HepG2 (cell line): ENCODE results near the gene UST. TPM values are rescaled to one million over a fixed set of nuclear protein-coding genes. Genes with fewer than 3 reads are reported as not detected.

ENCODE experiments used
- GLMP ChIP-seq: sonication (generic); formaldehyde crosslinking; IDR thresholded peaks from 2 replicates; pipeline ENCODE4 v1.9.0; 2021; ENCODE audit warnings: missing genetic modification reagents, mild to moderate bottlenecking, borderline replicate concordance
- HOXA5 ChIP-seq: sonication (generic); formaldehyde crosslinking; IDR thresholded peaks from 2 replicates; pipeline ENCODE4 v1.4.0; 2020; ENCODE audit warnings: missing genetic modification reagents
- SMARCE1 ChIP-seq: fragments of 450-650 bp; IDR thresholded peaks from 2 replicates; pipeline ENCODE4 v1.6.1; 2017; ENCODE audit warnings: borderline replicate concordance
- STAT5B ChIP-seq: sonication (generic); formaldehyde crosslinking; IDR thresholded peaks from 2 replicates; pipeline ENCODE4 v1.4.0; 2020; ENCODE audit warnings: missing genetic modification reagents
- ZNF20 ChIP-seq: sonication (generic); formaldehyde crosslinking; IDR thresholded peaks from 2 replicates; pipeline ENCODE4 v1.4.0; 2020; ENCODE audit warnings: mild to moderate bottlenecking, moderate library complexity, missing genetic modification reagents
- ZNF276 ChIP-seq: sonication (generic); formaldehyde crosslinking; IDR thresholded peaks from 2 replicates; pipeline ENCODE4 v1.4.0; 2020; ENCODE audit warnings: mild to moderate bottlenecking, low read depth, missing genetic modification reagents
- ZNF430 ChIP-seq: sonication (generic); formaldehyde crosslinking; IDR thresholded peaks from 2 replicates; pipeline ENCODE4 v1.9.0; 2021; ENCODE audit warnings: mild to moderate bottlenecking, missing genetic modification reagents
- ZNF629 ChIP-seq: sonication (generic); formaldehyde crosslinking; conservative IDR thresholded peaks from 2 replicates; pipeline ENCODE4 v1.5.0; 2020; ENCODE audit warnings: missing genetic modification reagents
- ZNF749 ChIP-seq: sonication (generic); formaldehyde crosslinking; IDR thresholded peaks from 2 replicates; pipeline ENCODE4 v1.8.0; 2022; ENCODE audit warnings: mild to moderate bottlenecking, missing genetic modification reagents, moderate library complexity, borderline replicate concordance
- polyA plus RNA-seq, 8 experiments: library from polyadenylated mRNA; depleted of rRNA in 3 of 8; stranded (reverse) in 7 of 8; unstranded in 1 of 8; fragments of >200 nt; fragmentation: Illumina TruSeq in 4 of 8; extraction: Trizol in 4 of 8; gene quantifications; 2 replicates each; pipeline versions ENCODE4 v1.2.1 to v1.2.3, GENCODE V29; 2011 to 2016; ENCODE audit warnings: low read depth in 4 of 8, missing spikeins in 1 of 8, mixed read lengths in 1 of 8; ENCODE audit not compliant: insufficient read depth in 1 of 8
- total RNA-seq, 5 experiments: library from RNA; depleted of rRNA; stranded (reverse); fragments of >200 nt; fragmentation: Illumina TruSeq; extraction: Trizol; gene quantifications; 2 replicates each; pipeline ENCODE4 v1.2.3, GENCODE V29; 2016; ENCODE audit warnings: low read depth in 1 of 5
- TF ChIP-seq, protein P1 (sequence below): sonication (generic); formaldehyde crosslinking; IDR thresholded peaks from 2 replicates; pipeline ENCODE4 v1.8.1; 2023; ENCODE audit warnings: mild to moderate bottlenecking, moderate library complexity, missing genetic modification reagents
- TF ChIP-seq, protein P2 (sequence below): sonication (generic); formaldehyde crosslinking; IDR thresholded peaks from 2 replicates; pipeline ENCODE4 v1.4.0; 2020; ENCODE audit warnings: missing genetic modification reagents
- TF ChIP-seq, protein P3 (sequence below), 2 experiments: IDR thresholded peaks; 2 replicates each; pipeline ENCODE4 v1.6.1; 2011 to 2012; ENCODE audit warnings: low read length in 2 of 2, borderline replicate concordance in 1 of 2, low read depth in 1 of 2, mild to moderate bottlenecking in 1 of 2, moderate library complexity in 1 of 2

Gene UST
- total and polyA plus RNA-seq, 2 of the 13 experiments (the other 11 are each of a cell fraction or from before 2014, with no cell fraction given) = 0.27 TPM; not detected in 1

DNA sequence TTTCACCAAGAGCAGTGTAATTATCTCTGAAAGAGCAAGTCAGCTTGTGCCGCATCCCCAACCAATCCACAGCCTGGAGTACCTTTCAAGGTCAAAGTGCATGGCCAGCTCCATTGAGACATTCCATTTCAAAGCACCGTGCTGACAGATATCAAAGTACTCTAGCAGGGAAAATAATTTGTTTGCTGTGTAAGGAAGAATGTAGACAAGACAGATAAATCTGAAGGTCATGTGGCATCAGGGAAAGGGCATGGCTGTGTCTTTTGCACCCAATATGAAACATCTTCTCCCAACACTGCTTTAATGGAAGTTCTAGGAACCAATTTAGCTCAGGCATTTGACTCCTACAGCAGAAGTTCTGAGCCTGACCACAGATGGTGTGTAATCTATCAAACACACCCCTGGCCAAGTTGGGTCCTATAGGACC lies 328.0 kb downstream of the UST start (continued):
- TF ChIP-seq GLMP (no peak), ZNF629 (CRISPR knock-in tag) (no peak; the same call in 1 of the 2 replicates), ZNF20 (CRISPR knock-in tag) (no peak), STAT5B (CRISPR knock-in tag) (no peak), ZNF430 (no peak), SMARCE1 (no peak), ZNF749 (CRISPR knock-in tag) (no peak), ZNF276 (CRISPR knock-in tag) (no peak), HOXA5 (CRISPR knock-in tag) (no peak)
- TF ChIP-seq, protein P1, sequence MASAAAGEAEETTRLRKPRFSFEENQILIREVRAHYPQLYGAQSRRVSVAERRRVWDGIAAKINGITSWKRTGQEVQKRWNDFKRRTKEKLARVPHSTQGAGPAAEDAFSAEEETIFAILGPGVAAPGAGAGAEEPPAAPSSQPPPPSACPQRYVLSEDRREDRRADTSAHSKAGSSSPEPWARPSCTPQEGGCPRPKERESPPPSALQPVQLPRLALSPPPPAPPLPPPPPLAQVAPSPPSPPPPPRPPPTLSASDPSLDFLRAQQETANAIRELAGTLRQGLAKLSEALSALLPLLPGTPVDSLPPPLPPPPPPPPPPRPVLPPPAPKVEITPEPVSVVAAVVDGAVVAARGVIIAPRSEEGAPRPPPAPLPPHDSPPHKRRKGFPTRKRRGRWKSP (CRISPR knock-in tag) = no peak
- TF ChIP-seq, protein P2, sequence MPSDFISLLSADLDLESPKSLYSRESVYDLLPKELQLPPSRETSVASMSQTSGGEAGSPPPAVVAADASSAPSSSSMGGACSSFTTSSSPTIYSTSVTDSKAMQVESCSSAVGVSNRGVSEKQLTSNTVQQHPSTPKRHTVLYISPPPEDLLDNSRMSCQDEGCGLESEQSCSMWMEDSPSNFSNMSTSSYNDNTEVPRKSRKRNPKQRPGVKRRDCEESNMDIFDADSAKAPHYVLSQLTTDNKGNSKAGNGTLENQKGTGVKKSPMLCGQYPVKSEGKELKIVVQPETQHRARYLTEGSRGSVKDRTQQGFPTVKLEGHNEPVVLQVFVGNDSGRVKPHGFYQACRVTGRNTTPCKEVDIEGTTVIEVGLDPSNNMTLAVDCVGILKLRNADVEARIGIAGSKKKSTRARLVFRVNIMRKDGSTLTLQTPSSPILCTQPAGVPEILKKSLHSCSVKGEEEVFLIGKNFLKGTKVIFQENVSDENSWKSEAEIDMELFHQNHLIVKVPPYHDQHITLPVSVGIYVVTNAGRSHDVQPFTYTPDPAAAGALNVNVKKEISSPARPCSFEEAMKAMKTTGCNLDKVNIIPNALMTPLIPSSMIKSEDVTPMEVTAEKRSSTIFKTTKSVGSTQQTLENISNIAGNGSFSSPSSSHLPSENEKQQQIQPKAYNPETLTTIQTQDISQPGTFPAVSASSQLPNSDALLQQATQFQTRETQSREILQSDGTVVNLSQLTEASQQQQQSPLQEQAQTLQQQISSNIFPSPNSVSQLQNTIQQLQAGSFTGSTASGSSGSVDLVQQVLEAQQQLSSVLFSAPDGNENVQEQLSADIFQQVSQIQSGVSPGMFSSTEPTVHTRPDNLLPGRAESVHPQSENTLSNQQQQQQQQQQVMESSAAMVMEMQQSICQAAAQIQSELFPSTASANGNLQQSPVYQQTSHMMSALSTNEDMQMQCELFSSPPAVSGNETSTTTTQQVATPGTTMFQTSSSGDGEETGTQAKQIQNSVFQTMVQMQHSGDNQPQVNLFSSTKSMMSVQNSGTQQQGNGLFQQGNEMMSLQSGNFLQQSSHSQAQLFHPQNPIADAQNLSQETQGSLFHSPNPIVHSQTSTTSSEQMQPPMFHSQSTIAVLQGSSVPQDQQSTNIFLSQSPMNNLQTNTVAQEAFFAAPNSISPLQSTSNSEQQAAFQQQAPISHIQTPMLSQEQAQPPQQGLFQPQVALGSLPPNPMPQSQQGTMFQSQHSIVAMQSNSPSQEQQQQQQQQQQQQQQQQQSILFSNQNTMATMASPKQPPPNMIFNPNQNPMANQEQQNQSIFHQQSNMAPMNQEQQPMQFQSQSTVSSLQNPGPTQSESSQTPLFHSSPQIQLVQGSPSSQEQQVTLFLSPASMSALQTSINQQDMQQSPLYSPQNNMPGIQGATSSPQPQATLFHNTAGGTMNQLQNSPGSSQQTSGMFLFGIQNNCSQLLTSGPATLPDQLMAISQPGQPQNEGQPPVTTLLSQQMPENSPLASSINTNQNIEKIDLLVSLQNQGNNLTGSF (CRISPR knock-in tag) = no peak
- TF ChIP-seq, protein P3, sequence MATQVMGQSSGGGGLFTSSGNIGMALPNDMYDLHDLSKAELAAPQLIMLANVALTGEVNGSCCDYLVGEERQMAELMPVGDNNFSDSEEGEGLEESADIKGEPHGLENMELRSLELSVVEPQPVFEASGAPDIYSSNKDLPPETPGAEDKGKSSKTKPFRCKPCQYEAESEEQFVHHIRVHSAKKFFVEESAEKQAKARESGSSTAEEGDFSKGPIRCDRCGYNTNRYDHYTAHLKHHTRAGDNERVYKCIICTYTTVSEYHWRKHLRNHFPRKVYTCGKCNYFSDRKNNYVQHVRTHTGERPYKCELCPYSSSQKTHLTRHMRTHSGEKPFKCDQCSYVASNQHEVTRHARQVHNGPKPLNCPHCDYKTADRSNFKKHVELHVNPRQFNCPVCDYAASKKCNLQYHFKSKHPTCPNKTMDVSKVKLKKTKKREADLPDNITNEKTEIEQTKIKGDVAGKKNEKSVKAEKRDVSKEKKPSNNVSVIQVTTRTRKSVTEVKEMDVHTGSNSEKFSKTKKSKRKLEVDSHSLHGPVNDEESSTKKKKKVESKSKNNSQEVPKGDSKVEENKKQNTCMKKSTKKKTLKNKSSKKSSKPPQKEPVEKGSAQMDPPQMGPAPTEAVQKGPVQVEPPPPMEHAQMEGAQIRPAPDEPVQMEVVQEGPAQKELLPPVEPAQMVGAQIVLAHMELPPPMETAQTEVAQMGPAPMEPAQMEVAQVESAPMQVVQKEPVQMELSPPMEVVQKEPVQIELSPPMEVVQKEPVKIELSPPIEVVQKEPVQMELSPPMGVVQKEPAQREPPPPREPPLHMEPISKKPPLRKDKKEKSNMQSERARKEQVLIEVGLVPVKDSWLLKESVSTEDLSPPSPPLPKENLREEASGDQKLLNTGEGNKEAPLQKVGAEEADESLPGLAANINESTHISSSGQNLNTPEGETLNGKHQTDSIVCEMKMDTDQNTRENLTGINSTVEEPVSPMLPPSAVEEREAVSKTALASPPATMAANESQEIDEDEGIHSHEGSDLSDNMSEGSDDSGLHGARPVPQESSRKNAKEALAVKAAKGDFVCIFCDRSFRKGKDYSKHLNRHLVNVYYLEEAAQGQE (IDR thresholded peaks at IDR 0.05; ENCODE audit: borderline replicate concordance in 1 of 2, low read depth in 1 of 2, low read length in 2 of 2) = no peak
